ENCODE results near the gene FHAD1. TPM values are rescaled to one million over a fixed set of nuclear protein-coding genes. Genes with fewer than 3 reads are reported as not detected.

FHAD1 gene
- total and polyA plus RNA-seq, 2 donors (not counting 1 experiment from before 2014, with no cell fraction given): not detected

- no peak for DNase-seq
Measured at GRCh38 chr1:15288173-15288926, 41.3 kb downstream of the FHAD1 start.

More at GRCh38 chr1:15288173-15288926, 41.3 kb downstream of the FHAD1 start:
- WGBS (ENCODE audit: insufficient coverage): 88% methylated on average over 10 of the region's 10 CpGs
- no peaks in the 10 kb centered on the region for H3K27me3 ChIP-seq (replicated peaks in 1 of 4; ENCODE audit: control extremely low read depth in 1 of 4, control insufficient read depth in 3 of 4, insufficient read depth in 4 of 4, low read length in 3 of 4)
- no peak for TF ChIP-seq EZH2 (IDR thresholded peaks at IDR 0.05; ENCODE audit: borderline replicate concordance, insufficient read depth, low read depth, low read length, poor library complexity, severe bottlenecking)
- TF ChIP-seq CTCF (IDR thresholded peaks at IDR 0.05): no peak
- no peak overlapping the region for H2AFZ ChIP-seq (ENCODE audit: insufficient read depth, low read depth, low read length, poor library complexity, severe bottlenecking)
- H3K27ac Mint-ChIP-seq: no peak overlapping the region
- H3K36me3 ChIP-seq (replicated peaks in 1 of 2; ENCODE audit: control extremely low read depth in 1 of 2, control insufficient read depth in 1 of 2, extremely low read depth in 1 of 2, insufficient read depth in 2 of 2, low read length in 1 of 2): no peaks in the 10 kb centered on the region
- no peak overlapping the region for H3K4me3 ChIP-seq (ENCODE audit: control extremely low read depth in 1 of 5, extremely low read depth in 1 of 5, insufficient read depth in 1 of 5, low read depth in 2 of 5, low read length in 4 of 5)
- peaks cover 6% of the 10 kb centered on the region for H3K27me3 Mint-ChIP-seq
- ATAC-seq (ENCODE audit: low read depth): no peak
- no peak overlapping the region for H3K4me3 Mint-ChIP-seq
- H3K4me1 ChIP-seq (ENCODE audit: control insufficient read depth in 2 of 2, insufficient read depth in 2 of 2, low read length in 2 of 2): no peaks in the 10 kb centered on the region
- no peaks in the 10 kb centered on the region for H3K79me2 ChIP-seq (ENCODE audit: control insufficient read depth, insufficient read depth, low read length)
- peaks cover 0 to 16% (median 0%) of the 10 kb centered on the region in 3 donors for H3K9me3 ChIP-seq (ENCODE audit: control extremely low read depth in 1 of 3, control insufficient read depth in 2 of 3, insufficient read depth in 1 of 3, low read length in 2 of 3)
- no peak overlapping the region for H3K4me2 ChIP-seq (replicated peaks; ENCODE audit: low read depth, low read length, poor library complexity, severe bottlenecking)
- H4K20me1 ChIP-seq (ENCODE audit: control insufficient read depth, insufficient read depth, low read length, poor library complexity, severe bottlenecking): no peaks in the 10 kb centered on the region
- no peaks in the 10 kb centered on the region for H3K4me1 Mint-ChIP-seq
- no peak overlapping the region for H3K27ac ChIP-seq (ENCODE audit: low read length in 2 of 2)
- POLR2A ChIA-PET: no interaction called here
- H3K9ac ChIP-seq (ENCODE audit: low read length): no peak overlapping the region
- intact Hi-C loops (cut with micrococcal nuclease): no loop called here
- no peaks in the 10 kb centered on the region for H3K9me3 Mint-ChIP-seq (ENCODE audit: insufficient read depth)
- CTCF ChIA-PET: interaction anchor here (1.1 kb wide), 1 partner anchor 144 kb away, joined by 3 read pairs; no protein-coding TSS in a partner anchor
